Smooth muscle cell of the pulmonary artery (primary cell): ENCODE data around the gene CRISP2. TPM values are rescaled to one million over a fixed set of nuclear protein-coding genes. Genes with fewer than 3 reads are reported as not detected.

Source experiments
- total RNA-seq: library from RNA; depleted of rRNA; stranded (reverse); fragments of >200 nt; gene quantifications from 2 replicates; pipeline ENCODE4 v1.2.3, GENCODE V29; 2014

Gene CRISP2
- total RNA-seq, result not detected in 2 replicates

DNA sequence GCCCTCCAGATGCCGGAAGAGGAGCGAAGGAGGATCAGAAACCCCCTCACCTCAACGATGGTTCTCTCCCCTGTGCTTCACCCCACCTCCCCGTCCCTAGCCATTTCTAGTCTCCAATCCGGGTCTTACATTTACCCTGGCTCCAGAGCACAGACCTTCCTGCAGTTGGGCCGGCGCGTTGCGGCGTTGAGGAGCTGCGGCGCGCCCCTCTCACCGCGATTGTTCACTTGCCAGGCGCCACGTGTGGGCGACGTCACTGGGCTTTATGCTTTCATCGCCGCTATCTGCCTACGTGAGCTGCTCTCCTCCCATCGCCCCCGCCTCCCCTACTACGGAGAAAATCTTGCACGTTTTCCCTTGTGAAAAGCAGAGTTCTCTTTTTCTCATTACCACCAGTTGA is at the start of gene CRISP2:
Gene CRISP2 (minus strand): TSS at position 198 of the 400 bp plus-strand sequence. CDS start 4,347 bp downstream, outside the sequence.

GRCh38 chr6:49744259-49744658 is 30.9 kb upstream of the CRISP2 start, which contains the start of gene CRISP3:
TSS of gene CRISP3 (minus strand) at chr6:49744388. CDS start at chr6:49744367, 21 bp downstream.

Other genes with a start within 250 kb of the CRISP2 start
- not detected in 2 replicates for gene GLYATL3, start 213.6 kb downstream of the CRISP2 start, total RNA-seq
- gene C6orf141, start 162.9 kb downstream of the CRISP2 start, total RNA-seq, result 6.5 TPM in 1 of 2 replicates, not detected in the other
- gene RHAG, start 76.7 kb downstream of the CRISP2 start, total RNA-seq, result not detected in 2 replicates
- gene CRISP3, start 30.8 kb upstream of the CRISP2 start, total RNA-seq, result not detected in 2 replicates
- gene PGK2, start 73.7 kb upstream of the CRISP2 start, total RNA-seq, result not detected in 2 replicates
- gene CRISP1, start 153.0 kb upstream of the CRISP2 start, total RNA-seq, result not detected in 2 replicates